HG03571 (cell line): ENCODE data around the gene PERP.
"Not testable (repeated sequence)": the region's sequence is repeated elsewhere in the genome, so short reads cannot be mapped to it uniquely, and the experiment has no call there.

Experiments used
- ATAC-seq: cut with Tn5 transposase; IDR thresholded peaks from one replicate; pipeline ENCODE4 v1.9.1; 2021; ENCODE audit not compliant: unreplicated experiment

The PERP gene

GRCh38 chr6:138105880-138106664, 1.1 kb downstream of the PERP start:
- ATAC-seq, result no peak

- no peak for ATAC-seq
Measured at GRCh38 chr6:138105446-138105845, 1.8 kb downstream of the PERP start.

- ATAC-seq, result no peak
Measured at GRCh38 chr6:138104618-138105213, 2.5 kb downstream of the PERP start.

GRCh38 chr6:138103871-138104270, 3.3 kb downstream of the PERP start:
- no peak for ATAC-seq

GRCh38 chr6:138101946-138102731, 5.1 kb downstream of the PERP start:
- no peak for ATAC-seq

GRCh38 chr6:138099832-138100231, 7.4 kb downstream of the PERP start:
- ATAC-seq, result no peak

GRCh38 chr6:138098306-138098705, 8.9 kb downstream of the PERP start:
- no peak for ATAC-seq

GRCh38 chr6:138094260-138094659, 13.0 kb downstream of the PERP start:
- no peak for ATAC-seq

- ATAC-seq, result no peak
Measured at GRCh38 chr6:138093632-138094031, 13.6 kb downstream of the PERP start.

GRCh38 chr6:138092686-138093085, 14.5 kb downstream of the PERP start:
- no peak for ATAC-seq

- no peak for ATAC-seq
Measured at GRCh38 chr6:138089325-138089724, 17.9 kb downstream of the PERP start.

GRCh38 chr6:138088326-138088762, 18.9 kb downstream of the PERP start:
- no peak for ATAC-seq

GRCh38 chr6:138087593-138088325, 19.5 kb downstream of the PERP start:
- ATAC-seq, result no peak

GRCh38 chr6:138086573-138087196, 20.5 kb downstream of the PERP start:
- ATAC-seq, result no peak

GRCh38 chr6:138085839-138086222, 21.4 kb downstream of the PERP start:
- ATAC-seq, result no peak

GRCh38 chr6:138084904-138085838, 22.0 kb downstream of the PERP start:
- no peak for ATAC-seq

GRCh38 chr6:138082232-138082631, 25.0 kb downstream of the PERP start:
- no peak for ATAC-seq

- ATAC-seq, result not testable (repeated sequence)
Measured at GRCh38 chr6:138079556-138079955, 27.7 kb downstream of the PERP start.

GRCh38 chr6:138078491-138078890, 28.7 kb downstream of the PERP start:
- ATAC-seq, result no peak

GRCh38 chr6:138073264-138073663, 34.0 kb downstream of the PERP start:
- no peak for ATAC-seq
